ENCODE results near the gene NKG7.
A peak's percentile ranks its signal among the peaks of the same experiment; 100 is the strongest.
"Not testable (repeated sequence)": the region's sequence is repeated elsewhere in the genome, so short reads cannot be mapped to it uniquely, and the experiment has no call there.

Gene NKG7

GRCh38 chr19:51398096-51398704 is 25.7 kb upstream of the NKG7 start:
- Mint-ChIP-seq H3K4me1 (peaks cover 35% of the 10 kb centered on the region), H3K36me3 (peaks cover 20% of the 10 kb centered on the region), H3K27ac (no peak overlapping the region), H3K4me3 (no peak overlapping the region), H3K9me3 (peaks cover 7% of the 10 kb centered on the region)
- ATAC-seq: no peak
- no peak for DNase-seq (ENCODE audit: low spot score in 2 of 2)

GRCh38 chr19:51397453-51397852 is 25.0 kb upstream of the NKG7 start:
- peaks cover 42% of the 10 kb centered on the region for H3K4me1 Mint-ChIP-seq
- H3K36me3 Mint-ChIP-seq: peaks cover 20% of the 10 kb centered on the region
- not testable (repeated sequence) for H3K27ac Mint-ChIP-seq; H3K9me3 Mint-ChIP-seq; DNase-seq (ENCODE audit: low spot score in 2 of 2); ATAC-seq; H3K4me3 Mint-ChIP-seq

- peaks cover 50% of the 10 kb centered on the region for H3K4me1 Mint-ChIP-seq
- ATAC-seq: no peak
- H3K27ac Mint-ChIP-seq: no peak overlapping the region
- peaks cover 20% of the 10 kb centered on the region for H3K36me3 Mint-ChIP-seq
- DNase-seq (ENCODE audit: low spot score in 2 of 2): no peak
- H3K9me3 Mint-ChIP-seq: no peaks in the 10 kb centered on the region
- H3K4me3 Mint-ChIP-seq: peak overlapping the region; percentile 96
Measured at GRCh38 chr19:51396175-51396574, 23.7 kb upstream of the NKG7 start.

- peak; percentile 82 to 97 for DNase-seq (ENCODE audit: low spot score in 2 of 2)
- Mint-ChIP-seq H3K36me3 (peaks cover 20% of the 10 kb centered on the region), H3K4me3 (peak overlapping the region; percentile 96), H3K9me3 (no peaks in the 10 kb centered on the region), H3K4me1 (peaks cover 62% of the 10 kb centered on the region), H3K27ac (peak overlapping the region; percentile 98)
- ATAC-seq: peak; percentile 90
Measured at GRCh38 chr19:51394050-51394836, 21.8 kb upstream of the NKG7 start.

GRCh38 chr19:51392701-51393100 is 20.2 kb upstream of the NKG7 start:
- H3K4me1 Mint-ChIP-seq: peaks cover 67% of the 10 kb centered on the region
- no peak for ATAC-seq
- peak overlapping the region; percentile 86 for H3K27ac Mint-ChIP-seq
- H3K36me3 Mint-ChIP-seq: peaks cover 26% of the 10 kb centered on the region
- peak overlapping the region; percentile 59 for H3K4me3 Mint-ChIP-seq
- no peak for DNase-seq (ENCODE audit: low spot score in 2 of 2)
- H3K9me3 Mint-ChIP-seq: no peaks in the 10 kb centered on the region

- ATAC-seq: no peak
- Mint-ChIP-seq H3K4me3 (peak overlapping the region; percentile 47), H3K36me3 (peaks cover 37% of the 10 kb centered on the region), H3K4me1 (peaks cover 69% of the 10 kb centered on the region), H3K27ac (peak overlapping the region; percentile 98), H3K9me3 (no peaks in the 10 kb centered on the region)
- DNase-seq (ENCODE audit: low spot score in 2 of 2): no peak
Measured at GRCh38 chr19:51391073-51391611, 18.7 kb upstream of the NKG7 start.

- H3K4me3 Mint-ChIP-seq: peak overlapping the region; percentile 4
- H3K27ac Mint-ChIP-seq: peak overlapping the region; percentile 98
- DNase-seq (ENCODE audit: low spot score in 2 of 2) (no peak), ATAC-seq (no peak)
- H3K36me3 Mint-ChIP-seq: peaks cover 19% of the 10 kb centered on the region
- H3K9me3 Mint-ChIP-seq: no peaks in the 10 kb centered on the region
- H3K4me1 Mint-ChIP-seq: peaks cover 61% of the 10 kb centered on the region
Measured at GRCh38 chr19:51389143-51389542, 16.7 kb upstream of the NKG7 start.

- Mint-ChIP-seq H3K4me3 (peak within 1 kb of the TSS; percentile 85), H3K4me1 (peaks cover 53% of the 10 kb centered on the region), H3K9me3 (no peaks in the 10 kb centered on the region), H3K36me3 (peaks cover 17% of the 10 kb centered on the region), H3K27ac (peak within 1 kb of the TSS; percentile 98)
- ATAC-seq (peak; percentile 50), DNase-seq (ENCODE audit: low spot score in 2 of 2) (no peak)
Measured at GRCh38 chr19:51387924-51388389, 15.5 kb upstream of the NKG7 start, which contains the start of gene LIM2. LIM2 (minus strand) TSS chr19:51387974; CDS start chr19:51387443, 531 bp downstream.

GRCh38 chr19:51386882-51387520 is 14.5 kb upstream of the NKG7 start:
- peak overlapping the region; percentile 98 for H3K27ac Mint-ChIP-seq

GRCh38 chr19:51382004-51382403 is 9.6 kb upstream of the NKG7 start:
- Mint-ChIP-seq H3K9me3 (no peaks in the 10 kb centered on the region), H3K27ac (no peak overlapping the region), H3K4me1 (peaks cover 32% of the 10 kb centered on the region), H3K4me3 (no peak overlapping the region), H3K36me3 (peaks cover 23% of the 10 kb centered on the region)
- ATAC-seq: peak; percentile 58
- DNase-seq (ENCODE audit: low spot score in 2 of 2): no peak

More at GRCh38 chr19:51386882-51387520, 14.5 kb upstream of the NKG7 start:
- Mint-ChIP-seq H3K4me3 (peak overlapping the region; percentile 85), H3K4me1 (peaks cover 53% of the 10 kb centered on the region), H3K36me3 (peaks cover 25% of the 10 kb centered on the region), H3K9me3 (no peaks in the 10 kb centered on the region)
- DNase-seq (ENCODE audit: low spot score in 2 of 2): no peak
- peak; percentile 48 for ATAC-seq

- Mint-ChIP-seq H3K27ac (peak overlapping the region; percentile 88), H3K4me1 (peaks cover 37% of the 10 kb centered on the region), H3K4me3 (peak overlapping the region; percentile 31), H3K36me3 (peaks cover 26% of the 10 kb centered on the region), H3K9me3 (no peaks in the 10 kb centered on the region)
- DNase-seq (ENCODE audit: low spot score in 2 of 2): no peak
- ATAC-seq: no peak
Measured at GRCh38 chr19:51380379-51380778, 7.9 kb upstream of the NKG7 start.

- no peak overlapping the region for H3K27ac Mint-ChIP-seq
- H3K9me3 Mint-ChIP-seq: no peaks in the 10 kb centered on the region
- H3K36me3 Mint-ChIP-seq: peaks cover 39% of the 10 kb centered on the region
- ATAC-seq: no peak
- H3K4me1 Mint-ChIP-seq: peaks cover 62% of the 10 kb centered on the region
- DNase-seq (ENCODE audit: low spot score in 2 of 2): no peak
- no peak overlapping the region for H3K4me3 Mint-ChIP-seq
Measured at GRCh38 chr19:51377422-51377821, 5.0 kb upstream of the NKG7 start.

GRCh38 chr19:51375504-51376221 is 3.2 kb upstream of the NKG7 start:
- DNase-seq (ENCODE audit: low spot score in 2 of 2): peak in 1 of 2 donors; percentile 77
- ATAC-seq: peak; percentile 20

GRCh38 chr19:51372021-51372648 is 319 bp downstream of the NKG7 start:
- Mint-ChIP-seq H3K27ac (peak overlapping the region; percentile 96), H3K4me1 (peaks cover 66% of the 10 kb centered on the region), H3K36me3 (peaks cover 78% of the 10 kb centered on the region), H3K4me3 (peak overlapping the region; percentile 92), H3K9me3 (no peaks in the 10 kb centered on the region)
- DNase-seq (ENCODE audit: low spot score in 2 of 2) (peak in 1 of 2 donors; percentile 73), ATAC-seq (no peak)

More at GRCh38 chr19:51375504-51376221, 3.2 kb upstream of the NKG7 start:
- H3K9me3 Mint-ChIP-seq: no peaks in the 10 kb centered on the region
- H3K4me1 Mint-ChIP-seq: peaks cover 61% of the 10 kb centered on the region
- peaks cover 49% of the 10 kb centered on the region for H3K36me3 Mint-ChIP-seq
- peak overlapping the region; percentile 92 for H3K4me3 Mint-ChIP-seq
- peak overlapping the region; percentile 96 for H3K27ac Mint-ChIP-seq
